Activated CD4-positive, CD25-positive, alpha-beta regulatory T cell treated with anti-CD3 and anti-CD28 coated beads, Interleukin-2, amount 50 U/mL, for 72 hours (primary cell): ENCODE results near the gene PIGR.

Experiments
- DNase-seq: peaks from one replicate; pipeline ENCODE4 v3.0.0; 2021

The PIGR gene

GRCh38 chr1:206946261-206946660, at the start of gene PIGR:
PIGR (minus strand) TSS chr1:206946466; CDS start chr1:206940531, 5,935 bp downstream.
- DNase-seq: no peak

- DNase-seq: no peak
Observed at GRCh38 chr1:206992790-206993189, 46.5 kb upstream of the PIGR start.

DNA sequence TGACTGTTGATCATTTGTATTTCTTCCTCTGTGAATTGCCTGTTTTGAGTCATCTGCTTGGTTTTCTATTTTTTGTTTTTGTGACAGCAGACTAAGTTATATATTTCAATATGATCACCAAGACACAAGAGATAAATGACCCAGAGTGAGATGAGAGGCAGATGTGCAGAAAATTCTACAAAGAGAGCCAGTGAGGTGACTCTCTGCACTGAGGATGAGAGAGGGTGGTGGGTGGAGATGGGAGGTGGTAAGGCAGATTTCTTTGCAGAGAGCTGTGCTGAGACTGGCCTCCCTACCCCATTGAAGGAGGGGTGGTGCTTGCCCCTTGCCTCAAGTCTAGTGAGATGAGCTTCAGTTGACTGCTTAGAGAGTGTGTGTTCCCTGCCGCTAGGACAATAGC, 41.6 kb upstream of the PIGR start:
- no peak for DNase-seq

DNA sequence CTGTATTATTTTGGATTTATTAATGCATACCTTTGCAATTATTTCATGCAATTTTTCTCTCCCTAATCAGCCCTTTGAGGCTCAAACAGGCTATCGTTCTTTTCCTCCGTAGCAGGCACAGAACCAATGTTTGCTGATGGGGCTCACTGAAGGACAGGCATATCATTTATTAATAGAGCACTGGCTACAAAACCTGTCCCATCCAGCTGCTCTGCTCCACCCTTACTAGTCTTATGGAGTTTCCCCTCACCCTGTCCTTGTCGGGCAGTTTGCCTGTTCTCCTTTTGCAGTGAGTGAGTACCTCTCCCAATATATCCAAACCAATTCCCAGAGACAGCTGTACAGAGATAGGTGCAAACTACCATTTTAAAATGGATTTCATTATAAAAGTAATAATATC, 40.6 kb upstream of the PIGR start:
- no peak for DNase-seq

GRCh38 chr1:206986402-206986801, 40.1 kb upstream of the PIGR start:
- DNase-seq: no peak

GRCh38 chr1:206985162-206985749, 39.0 kb upstream of the PIGR start:
- DNase-seq: no peak

DNA sequence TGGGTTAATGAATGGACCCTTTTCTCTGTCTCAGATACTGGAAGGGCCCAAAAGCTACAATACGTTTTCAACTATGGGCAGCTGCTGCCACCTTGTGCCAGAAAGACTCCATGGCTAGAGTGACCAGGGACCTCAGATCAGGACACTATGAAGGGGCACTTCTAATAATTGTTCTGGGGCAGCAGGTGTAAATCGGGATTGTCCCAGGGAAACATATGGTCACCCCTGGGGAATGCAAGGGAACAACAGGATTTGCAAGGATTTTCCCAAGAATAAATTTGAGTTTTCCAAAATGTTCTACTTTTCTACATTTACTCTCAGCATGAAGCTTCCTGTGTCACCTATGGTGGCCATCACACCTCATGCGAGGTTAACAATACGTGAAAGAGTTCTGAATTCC, 36.0 kb upstream of the PIGR start:
- peak; percentile 49 for DNase-seq

DNA sequence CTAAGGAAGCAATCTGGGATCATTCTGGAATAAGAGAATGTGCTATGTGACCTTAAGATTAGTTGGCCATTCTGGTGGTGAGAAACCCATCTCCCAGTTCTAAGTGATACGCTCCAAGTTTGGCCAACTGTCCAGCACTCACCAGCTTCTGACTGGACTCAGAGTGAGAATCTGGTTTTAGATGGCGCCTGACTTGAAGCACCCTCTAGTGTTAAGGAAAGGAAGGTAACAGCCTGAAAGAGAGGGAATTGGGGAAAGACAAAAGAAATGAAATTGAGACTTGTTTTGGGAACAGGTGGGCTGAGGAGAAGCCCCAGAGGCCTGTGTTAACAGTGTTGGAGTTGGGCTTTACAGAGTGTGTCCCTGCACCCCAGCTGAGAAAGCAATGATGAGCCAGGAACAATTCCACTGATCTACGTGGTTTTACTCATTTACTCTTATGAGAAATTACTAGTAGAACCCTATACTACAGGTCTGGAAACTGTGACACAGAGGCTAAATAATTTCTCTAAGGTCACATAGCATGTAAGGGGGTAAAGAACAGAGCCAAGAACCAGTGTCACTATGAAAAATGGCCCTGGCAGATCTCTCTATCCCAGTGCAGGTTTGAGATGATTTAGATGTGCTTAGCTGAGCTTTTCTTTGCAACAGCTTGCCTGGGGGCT, 33.2 kb upstream of the PIGR start:
- DNase-seq: no peak

DNA sequence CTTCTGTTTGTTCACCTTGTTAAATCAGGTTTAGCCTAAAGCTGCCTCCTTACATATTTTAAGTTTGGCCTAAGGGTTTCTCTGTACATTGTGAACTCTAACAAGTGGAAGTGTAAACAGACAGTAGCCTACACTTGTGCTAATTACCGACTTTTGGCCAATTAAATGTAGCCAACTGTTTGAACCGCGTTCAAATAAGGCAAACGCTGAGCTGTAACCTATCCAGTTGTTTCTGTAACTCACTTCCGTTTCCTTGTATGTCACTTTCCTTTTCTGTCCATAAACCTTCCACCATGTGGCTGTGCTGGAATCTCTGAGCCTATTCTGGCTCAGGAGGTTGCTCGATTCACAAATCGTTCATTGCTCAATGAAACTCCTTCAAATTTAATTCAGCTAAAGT, 32.0 kb upstream of the PIGR start:
- no peak for DNase-seq

- no peak for DNase-seq
Observed at GRCh38 chr1:206975306-206975705, 29.0 kb upstream of the PIGR start.

- DNase-seq: no peak
Observed at GRCh38 chr1:206974140-206974539, 27.9 kb upstream of the PIGR start.

GRCh38 chr1:206972728-206973127, 26.5 kb upstream of the PIGR start:
- no peak for DNase-seq

DNA sequence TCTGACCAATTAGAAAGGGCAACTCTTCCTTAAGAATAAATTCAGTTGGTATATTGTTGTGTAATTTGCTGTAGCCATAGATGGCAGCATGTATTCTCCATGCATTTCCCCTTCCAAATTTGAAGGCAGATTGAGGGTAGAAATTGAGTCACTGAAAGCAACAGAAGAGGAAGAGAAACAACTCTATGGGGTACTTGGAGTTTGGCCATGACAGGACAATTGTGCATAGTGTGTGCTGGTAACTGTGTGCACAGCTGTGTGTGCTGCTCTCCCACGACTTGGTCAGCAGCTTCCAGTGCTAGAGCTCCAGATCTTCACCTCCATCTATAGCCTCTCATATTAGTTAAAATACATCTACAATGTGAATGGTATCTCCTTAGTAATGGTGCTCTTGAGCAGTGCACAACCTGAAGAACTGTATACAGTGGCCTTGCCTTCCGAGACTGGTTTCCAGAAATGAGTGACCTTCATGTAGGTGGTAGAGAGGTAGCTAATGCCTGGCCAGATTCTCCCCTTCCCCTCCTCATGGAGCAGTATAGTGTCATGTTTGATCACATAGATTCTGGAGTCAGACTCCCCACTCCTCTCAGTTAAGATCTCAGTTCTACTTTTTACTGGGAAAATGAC, 24.9 kb upstream of the PIGR start:
- DNase-seq: no peak

DNA sequence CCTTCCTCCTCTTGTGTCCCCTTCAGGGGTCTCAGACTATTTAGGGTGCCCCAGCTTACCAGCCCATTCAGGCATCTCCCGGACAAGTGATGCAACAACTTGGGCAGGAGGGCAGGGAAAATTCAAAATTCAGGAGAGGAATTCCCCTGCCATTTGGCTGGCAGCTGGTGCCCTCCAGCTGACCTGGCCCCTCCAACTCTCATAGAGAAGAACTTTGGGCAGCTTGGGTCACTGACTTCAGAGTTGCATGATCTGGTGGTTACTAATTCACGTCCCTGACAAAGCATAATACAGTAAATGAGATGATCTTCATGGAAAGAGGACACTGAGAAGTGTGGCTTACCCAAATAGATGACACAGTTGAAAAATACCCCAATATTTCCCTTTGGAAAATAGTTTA, 24.2 kb upstream of the PIGR start, which contains the start of gene FCAMR:
TSS of gene FCAMR (minus strand) at position 15 of the 400 bp plus-strand sequence. CDS start 335 bp downstream, outside the sequence.
- DNase-seq: no peak

DNA sequence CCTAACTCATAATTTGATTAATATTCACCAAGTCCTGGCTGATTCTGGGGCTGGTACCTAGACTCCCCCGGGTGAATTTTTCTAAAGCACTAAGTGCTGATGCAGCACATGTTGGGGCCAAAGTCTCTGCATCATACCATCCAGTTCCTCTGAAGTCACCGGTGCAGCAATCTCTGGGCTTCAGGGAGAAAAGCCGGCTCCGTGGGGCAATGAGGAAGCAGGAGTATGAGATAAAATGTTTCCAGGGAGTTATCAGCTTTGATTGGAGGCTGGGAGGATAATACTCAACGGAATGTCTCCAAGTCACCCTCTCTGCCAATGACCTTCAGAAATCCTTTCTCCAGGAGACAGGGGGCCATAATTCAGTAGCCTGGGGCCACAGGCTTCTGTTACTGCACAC, 22.8 kb upstream of the PIGR start:
- no peak for DNase-seq

DNA sequence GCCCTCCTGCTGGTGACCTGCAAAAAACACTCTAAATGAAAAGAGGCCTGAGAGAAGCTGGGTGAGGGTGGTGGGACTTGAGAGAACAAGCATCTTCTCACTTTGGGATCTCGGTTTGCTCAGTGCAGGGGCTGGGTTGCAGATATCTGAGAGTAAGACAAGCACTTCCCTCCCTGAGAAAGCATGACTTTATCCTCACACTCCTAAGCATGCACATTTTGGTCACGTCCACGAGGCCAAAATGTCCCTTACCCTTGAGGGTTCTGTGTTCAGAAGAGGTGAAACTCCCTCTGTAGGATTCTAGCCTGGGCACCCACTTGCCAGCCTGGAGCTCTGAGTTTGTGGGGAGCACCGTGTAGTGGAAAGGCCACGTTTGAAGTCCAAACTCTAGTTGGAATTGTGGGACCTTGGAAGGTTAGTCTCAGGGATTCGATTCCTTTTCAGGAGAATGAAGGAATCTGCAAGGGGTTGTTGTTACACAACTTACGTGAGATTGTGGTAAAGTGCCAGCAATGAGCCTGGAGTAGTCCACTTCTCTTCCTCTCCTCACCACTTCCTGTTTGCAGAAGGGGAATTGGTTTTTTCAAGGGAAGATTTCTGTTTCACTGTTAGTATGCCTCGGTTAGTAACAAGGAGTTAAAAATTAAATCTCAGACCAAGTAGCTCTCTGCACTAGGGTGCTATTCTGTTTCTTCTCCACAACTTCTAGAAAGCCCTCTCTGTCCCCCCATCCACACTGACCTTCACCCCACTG, 21.0 kb upstream of the PIGR start:
- DNase-seq: no peak

GRCh38 chr1:206965781-206966180, 19.5 kb upstream of the PIGR start:
- DNase-seq: no peak

DNA sequence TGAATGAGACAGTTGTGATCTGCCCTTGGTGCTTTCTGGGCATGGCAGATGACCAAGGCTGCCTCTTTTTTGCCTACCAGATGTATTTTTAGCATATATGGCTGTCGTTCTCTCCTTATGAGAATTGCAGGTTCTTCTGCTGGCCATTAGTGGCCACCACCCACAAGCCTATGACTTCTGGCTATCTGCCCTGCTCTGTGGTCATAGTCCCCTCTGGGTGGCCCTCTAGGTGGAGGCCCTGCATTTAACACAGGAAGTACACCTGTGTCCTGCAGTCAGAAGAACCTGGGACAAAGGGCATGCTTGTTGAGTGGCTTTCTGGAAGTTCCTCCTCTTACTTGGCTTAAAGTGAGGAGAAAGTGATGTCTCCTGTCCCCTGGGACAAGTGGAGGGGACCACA, 17.5 kb upstream of the PIGR start:
- DNase-seq: no peak

DNA sequence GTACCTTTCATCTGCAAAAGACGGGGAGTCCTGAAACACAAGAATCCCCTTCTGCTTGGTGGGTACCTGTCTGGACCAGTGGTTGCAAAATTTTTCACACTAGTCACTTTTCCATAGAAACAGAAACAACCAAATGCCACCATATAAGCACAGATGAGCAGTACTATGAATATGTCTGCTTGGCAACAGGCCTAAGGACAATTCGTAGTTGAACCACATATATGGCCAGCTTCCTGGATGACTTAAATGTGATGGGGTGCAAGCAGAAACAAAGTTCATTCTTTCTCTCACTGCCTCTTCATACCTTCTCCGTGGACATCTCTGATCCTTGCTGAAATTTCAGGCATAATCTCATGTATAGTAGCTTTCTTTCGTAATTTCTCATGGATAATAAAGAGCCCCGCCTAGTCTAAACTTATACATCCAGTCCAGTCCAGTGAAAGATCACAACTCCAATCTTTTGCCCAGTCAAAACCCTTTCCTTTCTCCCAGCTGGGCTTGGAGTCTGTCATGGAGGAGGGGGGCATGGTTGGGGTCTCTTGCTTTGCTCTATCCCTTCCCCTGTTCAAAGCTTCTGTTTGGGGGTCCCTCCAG, 16.9 kb upstream of the PIGR start:
- no peak for DNase-seq

- no peak for DNase-seq
Observed at GRCh38 chr1:206962272-206962671, 16.0 kb upstream of the PIGR start.

- no peak for DNase-seq
Observed at GRCh38 chr1:206961668-206962067, 15.4 kb upstream of the PIGR start.

DNA sequence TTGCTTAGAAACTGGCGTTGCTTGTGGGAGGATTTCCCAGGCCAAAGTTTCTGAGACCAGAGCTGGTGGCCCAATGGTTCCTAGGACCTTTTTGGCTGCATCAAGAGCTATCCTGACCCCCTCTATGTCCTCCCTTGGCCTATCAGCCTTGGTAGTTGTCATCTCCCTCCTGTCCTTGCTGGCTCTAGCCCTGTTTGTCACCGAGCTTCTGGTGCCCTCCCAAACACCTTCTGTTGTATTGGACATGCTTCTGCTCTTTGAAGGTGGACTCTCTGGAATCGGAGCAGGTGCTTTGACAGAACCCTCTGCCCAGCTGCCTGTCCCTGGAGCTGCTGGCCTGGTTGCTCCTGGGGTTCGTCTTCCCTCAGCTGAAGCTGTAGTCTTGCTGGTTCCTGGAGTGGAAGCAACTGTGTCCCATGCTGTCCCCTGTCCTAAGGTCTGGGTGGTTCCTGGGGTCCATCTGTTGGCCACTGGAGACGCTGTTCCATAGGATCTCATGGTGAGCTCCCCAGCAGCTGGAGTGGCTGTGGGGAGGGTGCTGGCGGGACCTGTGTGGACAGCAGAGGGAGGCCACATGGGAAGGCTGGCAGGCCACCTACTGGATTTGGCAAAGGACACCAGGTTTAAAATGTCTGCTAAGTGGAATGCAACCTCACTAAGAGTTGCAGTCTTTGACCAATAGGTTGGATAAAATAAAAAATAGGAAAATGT, 14.6 kb upstream of the PIGR start:
- no peak for DNase-seq

DNA sequence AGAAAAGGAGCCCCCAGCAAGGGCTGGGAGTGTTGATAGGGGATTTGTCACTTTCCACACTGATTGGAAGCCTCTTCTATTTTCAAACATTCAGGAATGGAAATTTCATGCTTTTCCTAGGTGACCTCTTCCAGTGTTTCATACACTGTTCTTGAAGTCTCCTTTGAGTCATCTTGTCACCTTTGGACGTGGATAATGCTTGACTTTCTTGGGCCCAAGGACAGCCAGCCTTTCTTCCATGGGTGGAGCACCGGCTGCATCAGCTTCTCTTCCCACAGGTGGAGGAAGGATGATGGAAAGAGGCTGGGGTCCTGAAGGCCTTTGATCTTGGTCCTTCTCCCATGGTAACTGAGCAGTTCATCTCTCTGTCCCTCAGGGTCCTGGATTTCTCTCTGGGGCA, 11.9 kb upstream of the PIGR start:
- no peak for DNase-seq
